Muscle of arm (tissue), 12 donors: ENCODE data around the gene RFK. TPM values are rescaled to one million over a fixed set of nuclear protein-coding genes. Genes with fewer than 3 reads are reported as not detected.
A peak's percentile ranks its signal among the peaks of the same experiment; 100 is the strongest.

Experiments used
- DNase-seq: peaks from one replicate; pipeline ENCODE4 v3.0.0-alpha.2; 2013
- polyA plus RNA-seq, 12 donors: library from polyadenylated mRNA; unstranded; fragments of 120-200 nt; gene quantifications; one replicate each; pipeline ENCODE4 v1.2.1, GENCODE V29; 2013; ENCODE audit not compliant: insufficient read length in 12 of 12

The RFK gene
- polyA plus RNA-seq, 12 donors = 12.5 to 25.4 (median 16.8) TPM; not detected in 1

DNA sequence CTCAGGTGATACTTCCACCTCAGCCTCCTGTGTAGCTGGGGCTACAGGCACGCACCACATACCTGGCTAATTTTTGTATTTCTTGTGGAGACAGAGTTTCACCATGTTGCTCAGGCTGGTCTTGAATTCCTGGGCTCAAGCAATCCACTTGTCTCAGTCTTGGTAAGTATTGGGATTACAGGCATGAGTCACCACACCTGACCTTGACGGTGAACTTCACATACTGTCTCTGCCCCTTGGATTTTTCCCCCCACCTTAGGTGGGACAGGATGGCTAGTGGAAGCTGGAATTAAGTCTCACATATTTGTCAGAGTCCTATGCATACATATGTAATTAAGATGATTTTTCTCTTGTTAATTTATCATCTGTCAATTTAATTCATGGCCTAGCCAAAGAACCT is 20.9 kb upstream of the RFK start:
- no peak for DNase-seq

GRCh38 chr9:76414661-76415060 is 20.4 kb upstream of the RFK start:
- no peak for DNase-seq

DNA sequence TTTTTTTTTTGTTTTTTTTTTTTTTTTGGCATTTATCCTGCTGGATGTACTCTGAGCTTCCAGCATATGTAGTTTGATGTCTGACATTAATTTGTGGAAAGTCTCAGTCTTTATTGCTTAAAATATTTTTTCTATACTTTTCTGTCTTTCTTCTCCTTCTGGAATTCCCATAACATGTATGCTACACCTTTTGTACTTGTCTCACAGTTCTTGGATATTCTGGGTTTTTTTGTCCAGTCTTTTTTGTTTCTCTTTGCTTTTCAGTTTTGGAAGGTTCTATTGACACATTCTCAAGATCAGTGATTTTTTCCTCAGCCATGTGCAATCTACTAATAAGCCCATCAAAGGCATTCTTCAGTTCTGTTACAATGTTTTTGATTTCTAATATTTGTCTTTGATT is 19.4 kb upstream of the RFK start:
- no peak for DNase-seq

- no peak for DNase-seq
These were observed 18.4 kb upstream of the RFK start for GRCh38 chr9:76412638-76413037.

DNA sequence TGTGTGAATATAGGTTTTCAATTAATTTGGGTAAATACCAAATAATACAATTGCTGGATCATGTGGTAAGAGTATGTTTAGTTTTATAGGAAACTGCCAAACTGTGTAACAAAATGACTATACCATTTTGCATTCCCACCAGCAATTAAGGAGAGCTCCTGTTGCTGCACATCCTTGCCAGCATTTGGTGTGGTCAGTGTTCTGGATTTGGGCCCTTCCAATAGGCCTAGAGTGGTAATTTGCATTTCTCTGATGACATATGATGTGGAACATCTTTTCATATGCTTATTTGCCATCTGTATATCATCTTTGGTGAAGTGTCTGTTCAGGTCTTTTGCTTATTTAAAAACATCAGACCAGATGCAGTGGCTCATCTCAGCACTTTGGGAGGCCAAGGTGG is 11.6 kb upstream of the RFK start:
- DNase-seq = no peak

GRCh38 chr9:76405340-76405739 is 11.1 kb upstream of the RFK start:
- no peak for DNase-seq

GRCh38 chr9:76404401-76404800 is 10.2 kb upstream of the RFK start:
- no peak for DNase-seq

- peak; percentile 36 for DNase-seq
These were observed 9.1 kb upstream of the RFK start for GRCh38 chr9:76403352-76403751.

- no peak for DNase-seq
These were observed 7.5 kb upstream of the RFK start for GRCh38 chr9:76401580-76402354.

DNA sequence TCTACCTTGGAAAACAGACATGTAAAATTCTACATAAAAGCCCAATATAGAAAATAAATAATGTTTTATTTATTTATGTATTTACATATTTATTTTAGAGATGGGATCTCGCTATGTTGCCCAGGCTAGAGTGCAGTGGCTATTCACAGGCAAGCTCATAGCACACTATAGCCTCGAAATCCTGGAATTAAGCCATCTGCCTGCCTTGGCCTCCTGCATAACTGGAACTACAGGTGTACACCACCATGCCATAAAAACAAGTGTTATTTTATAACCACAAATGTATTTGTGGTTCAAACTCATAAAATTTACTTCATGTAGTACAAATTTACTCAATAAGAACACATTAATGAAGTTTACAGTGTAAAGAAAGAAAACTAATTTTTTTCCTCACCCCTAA is 7.0 kb upstream of the RFK start:
- no peak for DNase-seq

- DNase-seq = no peak
These were observed 6.4 kb upstream of the RFK start for GRCh38 chr9:76400534-76401096.

DNA sequence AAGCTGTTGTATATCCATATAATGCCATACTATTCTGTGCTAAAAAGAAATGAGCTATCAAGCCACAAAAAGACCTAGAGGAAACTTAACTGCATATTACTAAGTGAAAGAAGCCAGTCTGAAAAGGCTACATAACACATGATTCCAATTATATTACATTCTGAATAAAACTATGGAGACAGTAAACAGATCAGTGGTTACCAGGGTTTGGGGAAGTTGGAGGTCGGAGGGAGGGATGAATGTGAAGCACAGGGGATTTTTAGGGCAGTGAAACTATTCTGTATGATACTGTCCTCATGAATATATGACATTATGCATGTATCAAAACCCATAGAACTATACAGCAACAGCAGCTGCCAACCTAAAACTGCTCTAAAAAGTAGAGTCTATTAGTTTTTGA is 5.6 kb upstream of the RFK start:
- DNase-seq = no peak

GRCh38 chr9:76396597-76396996 is 2.4 kb upstream of the RFK start:
- DNase-seq = no peak

- DNase-seq = no peak
These were observed 1.9 kb upstream of the RFK start for GRCh38 chr9:76396144-76396543.

- DNase-seq = no peak
These were observed 1.2 kb upstream of the RFK start for GRCh38 chr9:76395381-76395780.

DNA sequence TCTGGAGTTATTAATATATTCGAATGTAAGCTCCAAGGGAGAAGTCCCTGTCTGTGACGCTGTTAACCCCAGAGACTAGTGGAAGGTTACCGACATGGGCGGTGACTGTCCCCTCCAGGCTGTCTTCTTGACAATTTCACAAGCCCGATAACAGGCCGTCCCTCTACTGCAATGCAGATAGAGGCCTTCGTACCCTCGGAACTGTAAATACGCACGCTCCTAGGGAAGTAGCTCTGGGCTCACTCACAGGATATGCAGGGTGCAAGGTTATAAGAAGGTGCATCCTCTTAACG is 680 bp upstream of the RFK start:
- no peak for DNase-seq

GRCh38 chr9:76390656-76391055 is 3.6 kb downstream of the RFK start:
- no peak for DNase-seq

- no peak for DNase-seq
These were observed 14.7 kb downstream of the RFK start for GRCh38 chr9:76379494-76379893.

GRCh38 chr9:76378367-76379073 is 15.7 kb downstream of the RFK start:
- no peak for DNase-seq

DNA sequence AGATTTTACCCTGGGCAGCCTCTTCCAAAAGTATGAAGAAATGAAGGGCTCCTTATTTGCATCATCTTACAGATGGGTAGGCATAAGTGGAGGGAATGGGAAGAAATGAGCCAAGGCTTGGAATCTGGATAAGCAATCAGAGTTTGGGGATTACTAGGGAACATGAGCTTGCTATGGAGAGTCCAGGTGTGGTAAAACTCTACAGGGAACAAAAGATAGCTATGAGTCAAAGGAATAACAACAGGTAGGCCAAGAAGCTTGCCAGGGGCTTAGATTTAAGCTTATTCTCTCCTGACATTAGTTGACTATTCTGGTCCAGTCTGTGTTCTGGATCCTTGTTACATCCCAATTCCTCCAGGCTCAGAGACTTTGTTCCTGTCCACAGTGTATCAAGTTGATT is 16.4 kb downstream of the RFK start:
- no peak for DNase-seq

DNA sequence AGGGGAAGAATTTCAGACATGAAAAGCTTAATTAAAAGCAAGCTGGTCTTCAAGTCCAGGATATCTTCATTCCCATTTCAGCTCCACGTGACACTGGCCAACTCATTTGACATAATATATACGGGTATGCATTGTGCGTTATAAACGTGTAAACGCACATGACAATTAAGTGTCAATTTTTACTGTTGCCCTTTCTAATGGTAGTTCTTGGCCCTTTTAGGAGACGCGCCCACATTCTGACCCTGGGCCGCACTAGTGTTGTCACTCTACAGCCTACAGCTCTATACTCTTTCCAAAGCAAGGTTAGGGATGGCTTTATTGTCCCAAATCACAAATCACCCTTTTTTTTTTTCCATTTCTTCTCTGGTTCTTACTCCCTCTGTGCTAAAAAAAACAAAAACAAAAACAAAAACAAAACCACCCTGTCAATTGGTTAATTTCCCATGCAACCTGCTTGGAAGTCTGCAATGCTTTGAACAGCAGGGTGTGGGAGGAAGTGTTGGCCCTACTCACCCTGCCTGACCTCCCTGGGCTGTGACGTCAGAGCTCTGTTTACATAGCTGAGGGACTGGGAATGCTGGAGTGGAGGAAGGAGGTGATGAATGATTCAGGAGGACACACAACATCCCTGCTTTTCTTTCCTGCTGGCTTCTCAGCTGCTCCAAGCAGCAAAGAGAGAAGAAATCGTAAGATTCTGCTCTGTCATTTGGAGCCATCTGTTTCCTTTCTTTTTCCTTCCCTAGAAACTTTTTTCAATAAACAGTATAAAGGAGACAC is 19.3 kb downstream of the RFK start:
- DNase-seq = peak; percentile 35

GRCh38 chr9:76373784-76374474 is 20.3 kb downstream of the RFK start:
- DNase-seq = no peak
